Spleen (tissue), 7 donors: Measurements from ENCODE around the gene EXOC4.

Experiments used
- CTCF ChIP-seq, 11 experiments: fragments of 200-600 bp in 7 of 11; fragments of 450-650 bp in 4 of 11; sonication (generic) in 4 of 11; IDR thresholded peaks in 8 of 11; conservative IDR thresholded peaks in 3 of 11; 1 replicate in 7 of 11; 2 replicates in 4 of 11; pipeline versions ENCODE4 v1.4.0 to v1.8.0; 2016 to 2021; ENCODE audit warnings: antibody characterized with exemption in 11 of 11, inconsistent platforms in 4 of 11, mild to moderate bottlenecking in 1 of 11
- POLR2A ChIP-seq, 3 donors: fragments of 450-650 bp; IDR thresholded peaks; one replicate each; pipeline ENCODE4 v1.5.1; 2017; ENCODE audit warnings: antibody characterized with exemption in 3 of 3, mild to moderate bottlenecking in 1 of 3
- donor health status: DM: no; HTN: no; CAD: no; lungs with moderate emphysema.
- donor health status: DM: no; HTN: no; CAD: no.
- donor health status: DM: no; HTN: no; CAD: no.

- TF ChIP-seq CTCF (IDR thresholded peaks at IDR 0.05 in 8 of 11, conservative IDR thresholded peaks at IDR 0.05 in 3 of 11): no peak
- no peak for TF ChIP-seq POLR2A (IDR thresholded peaks at IDR 0.05)
These were observed 277.0 kb downstream of the EXOC4 start for GRCh38 chr7:133529861-133530260.
